Hepatic stellate cell (primary cell): ENCODE data around the gene PPM1K.
"Not testable (repeated sequence)": the region's sequence is repeated elsewhere in the genome, so short reads cannot be mapped to it uniquely, and the experiment has no call there.

Experiments
- DNase-seq: peaks from one replicate; pipeline ENCODE4 v3.0.0; 2011; ENCODE audit warnings: low spot score

Gene PPM1K

DNA sequence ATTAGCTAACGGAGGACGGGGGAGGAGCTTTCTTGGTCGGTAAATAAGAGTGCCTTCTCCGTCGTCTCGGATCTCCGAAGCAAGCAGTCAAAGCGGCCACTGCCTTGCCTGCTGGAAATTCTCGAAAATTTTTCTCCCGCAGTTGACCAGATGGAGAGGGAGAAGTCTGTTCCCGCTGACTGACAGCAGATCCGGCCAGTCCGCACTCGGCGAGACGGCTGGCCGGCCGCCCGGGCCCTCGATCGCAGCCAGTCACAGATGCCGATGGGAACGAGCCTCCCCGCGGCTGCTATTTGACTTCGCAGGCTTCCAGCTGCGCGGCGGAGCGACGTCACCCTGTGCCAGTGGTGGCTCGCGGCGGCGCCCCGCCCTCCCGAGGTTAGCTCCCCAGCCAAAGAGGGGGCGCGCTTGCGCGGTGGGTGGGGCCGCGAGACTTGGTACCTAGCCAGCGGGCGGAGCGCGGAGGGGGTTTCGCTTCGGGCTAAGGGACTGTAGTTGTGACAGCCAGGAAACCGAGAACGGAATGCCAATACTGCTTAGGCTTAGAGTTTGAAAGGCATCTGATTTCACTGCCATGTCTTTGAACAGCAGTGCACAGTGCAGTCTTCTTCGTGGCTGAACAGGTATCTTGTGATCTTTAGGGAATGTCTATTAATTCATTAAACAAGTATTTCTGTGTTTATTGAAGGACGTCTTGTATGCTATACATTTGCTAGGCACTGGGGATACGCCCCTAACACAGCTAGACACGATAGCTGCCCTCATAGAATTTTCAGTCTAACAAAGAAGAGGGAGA lies at the start of gene PPM1K:
Gene PPM1K (minus strand): TSS at position 123 of the 796 bp plus-strand sequence. CDS start 5,978 bp downstream, outside the sequence.
- peak; percentile 96 for DNase-seq

DNA sequence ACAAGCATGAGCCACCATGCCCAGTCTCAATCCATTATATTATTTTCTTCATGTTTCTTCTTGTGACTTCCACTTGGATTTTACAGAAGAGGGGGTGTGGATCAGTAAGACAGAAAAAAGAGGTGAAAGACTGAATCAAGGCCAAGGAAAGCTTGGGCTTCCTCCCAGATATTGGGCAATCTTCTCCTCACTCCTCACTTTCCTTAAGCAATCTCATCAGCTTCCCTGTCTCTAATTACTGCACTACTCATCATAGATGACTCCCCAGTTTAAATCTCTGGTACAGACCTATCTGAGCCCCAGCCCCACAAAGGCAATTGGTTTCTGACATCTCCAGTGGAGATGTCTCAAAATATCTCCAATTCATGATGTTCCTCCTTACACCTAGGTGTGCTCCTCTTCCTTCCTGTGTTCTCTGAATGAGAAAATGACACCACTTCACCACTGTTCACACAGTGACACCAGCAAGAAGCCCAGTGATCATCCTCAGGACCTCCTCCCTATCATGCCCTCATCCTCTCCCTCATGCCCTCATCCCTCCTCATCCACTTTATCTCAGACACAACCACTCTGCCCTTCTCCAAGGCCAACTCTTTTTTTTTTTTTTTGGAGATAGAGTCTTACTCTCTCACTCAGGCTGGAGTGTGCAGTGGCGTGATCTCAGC lies 49.5 kb upstream of the PPM1K start:
- DNase-seq: no peak

DNA sequence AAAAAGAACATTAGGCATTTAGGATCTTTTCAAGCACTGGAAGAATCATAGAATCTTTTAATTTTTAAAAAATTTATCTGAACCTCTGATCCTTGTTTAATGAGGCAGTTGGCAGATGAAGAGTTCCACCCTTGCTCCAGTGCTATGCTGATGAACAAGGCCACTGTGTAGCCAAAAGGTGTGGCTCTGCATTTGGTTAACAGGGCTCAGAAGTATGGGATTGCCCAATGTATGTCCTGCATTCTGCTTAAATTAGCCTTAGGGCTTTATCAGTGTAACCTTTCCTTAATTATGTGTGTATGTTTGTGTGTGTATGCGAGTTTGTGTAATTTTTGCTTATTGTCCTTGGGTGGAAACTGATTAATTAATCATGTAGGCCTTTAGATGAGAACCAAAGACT lies 43.3 kb upstream of the PPM1K start:
- DNase-seq: no peak

DNA sequence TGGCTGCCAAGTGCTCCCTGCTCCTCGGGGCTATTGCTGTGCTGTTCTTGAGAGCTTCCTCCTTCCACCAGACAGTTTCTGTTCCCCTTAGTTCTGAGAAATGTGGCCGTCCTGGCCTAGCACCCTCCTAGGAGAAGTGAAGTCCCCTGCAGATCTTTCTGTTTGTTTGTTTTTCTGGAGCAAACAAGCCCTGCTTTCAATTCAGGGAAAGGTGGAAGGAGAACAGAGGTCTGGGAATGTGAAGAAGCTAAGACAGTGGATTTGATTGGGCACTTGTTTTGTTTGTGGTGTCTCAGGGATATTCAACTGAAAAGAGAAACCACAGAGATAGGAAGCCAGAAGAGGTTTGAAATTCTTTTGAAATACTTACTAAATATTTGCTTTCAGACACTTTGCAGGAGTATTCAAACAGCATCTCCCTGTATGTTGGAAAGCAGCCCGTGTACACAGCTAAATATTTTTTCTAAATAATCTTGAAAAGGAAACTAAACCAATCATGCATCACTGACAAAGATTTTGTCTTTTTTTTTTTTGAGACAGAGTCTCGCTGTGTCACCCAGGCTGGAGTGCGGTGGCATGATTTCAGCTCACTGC lies 36.5 kb upstream of the PPM1K start:
- DNase-seq: peak; percentile 26

DNA sequence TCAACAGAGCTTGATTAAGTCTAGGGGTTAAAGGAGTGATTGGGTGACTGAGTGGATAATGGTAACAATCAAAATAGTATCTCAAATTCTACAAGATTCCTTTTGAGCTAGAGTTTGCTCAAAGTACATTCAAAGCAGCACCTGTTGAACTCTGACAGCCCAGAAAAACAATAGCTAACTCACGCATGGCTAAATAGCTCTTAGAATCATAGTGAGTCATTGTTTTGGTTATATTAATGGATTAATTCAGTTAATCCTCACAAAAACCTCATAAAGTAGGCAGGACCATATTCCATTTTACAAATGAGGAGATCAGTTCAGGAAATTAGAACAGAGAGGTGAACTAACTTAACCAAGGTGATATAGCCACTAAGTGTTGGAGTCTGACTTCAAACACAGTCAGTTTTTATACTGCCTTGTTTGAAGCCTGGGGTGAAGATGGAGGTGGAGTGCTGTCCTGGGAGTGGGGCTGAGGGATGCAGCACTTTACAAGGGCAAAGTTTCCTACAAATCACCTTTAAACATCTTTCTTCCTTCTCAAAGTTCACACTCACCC lies 35.9 kb upstream of the PPM1K start:
- no peak for DNase-seq

DNA sequence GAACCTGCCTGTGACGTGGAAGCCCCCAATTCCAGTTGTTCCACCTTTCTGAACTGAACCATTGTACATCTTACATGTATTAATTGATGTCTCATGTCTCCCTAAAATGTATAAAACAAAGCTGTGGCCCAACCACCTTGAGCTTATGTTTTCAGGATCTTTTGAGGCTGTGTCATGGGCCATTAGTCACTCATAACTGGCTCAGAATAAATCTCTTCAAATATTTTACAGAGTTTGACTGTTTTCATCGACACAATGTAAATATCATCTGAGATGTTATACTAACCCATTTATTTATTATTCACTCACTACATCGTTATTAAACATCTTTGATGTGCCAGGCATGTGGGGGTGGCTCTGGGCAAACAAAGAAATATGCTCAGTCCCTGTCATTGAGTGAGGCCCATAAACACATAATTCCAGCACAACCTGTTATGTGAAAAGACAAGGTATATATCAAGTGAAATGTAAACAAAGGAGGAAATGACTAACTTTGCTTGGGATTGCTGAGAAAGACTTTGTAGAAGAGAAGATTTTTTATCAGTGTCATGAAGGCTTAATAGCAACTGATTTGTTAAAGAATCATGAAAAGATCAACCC lies 34.5 kb upstream of the PPM1K start:
- DNase-seq: no peak

DNA sequence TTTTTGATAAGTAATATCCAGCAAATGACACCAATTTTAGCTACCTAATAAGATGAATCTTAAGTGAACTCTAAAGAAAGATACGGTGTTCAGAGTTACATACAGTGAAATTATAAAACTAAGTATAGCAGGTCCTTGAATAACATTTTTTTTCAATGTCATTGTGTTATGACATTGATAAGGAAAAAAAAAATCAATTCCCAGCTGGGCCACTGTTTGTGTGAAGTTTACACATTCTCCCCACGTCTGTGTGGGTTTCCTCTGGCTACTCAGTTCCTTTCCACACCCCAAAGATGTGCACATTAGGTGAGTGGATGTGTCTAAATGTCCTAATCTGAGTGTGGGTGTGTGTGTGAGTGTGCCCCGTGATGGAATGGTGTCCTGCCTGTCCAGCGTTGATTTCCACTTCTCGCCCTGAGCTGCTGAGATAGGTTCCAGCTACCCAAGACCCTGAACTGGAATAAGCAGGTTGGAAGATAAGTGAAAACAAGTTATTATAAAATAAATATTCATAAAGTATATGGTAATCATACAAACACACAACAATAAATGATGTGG lies 31.2 kb upstream of the PPM1K start:
- DNase-seq: no peak

DNA sequence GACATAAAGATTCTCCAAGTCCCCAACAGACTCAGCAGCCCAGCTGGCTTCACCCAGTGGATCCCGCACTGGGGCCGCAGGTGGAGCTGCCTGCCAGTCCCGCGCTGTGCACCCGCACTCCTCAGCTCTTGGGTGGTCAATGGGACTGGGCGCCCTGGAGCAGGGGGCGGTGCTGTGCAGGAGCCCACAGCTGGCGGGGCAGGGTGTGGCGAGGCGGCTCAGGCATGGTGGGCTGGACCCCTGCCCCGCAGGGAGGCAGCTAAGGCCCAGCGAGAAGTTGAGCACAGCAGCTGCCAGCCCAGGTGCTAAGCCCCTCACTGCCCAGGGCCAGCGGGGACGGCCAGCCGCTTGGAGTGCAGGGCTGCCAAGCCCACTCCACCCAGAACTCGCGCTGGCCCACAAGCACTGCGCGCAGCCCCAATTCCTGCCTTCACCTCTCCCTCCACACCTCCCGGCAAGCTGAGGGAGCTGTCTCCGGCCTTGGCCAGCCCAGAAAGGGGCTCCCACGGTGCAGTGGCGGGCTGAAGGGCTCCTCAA lies 28.8 kb upstream of the PPM1K start:
- DNase-seq: not testable (repeated sequence)

DNA sequence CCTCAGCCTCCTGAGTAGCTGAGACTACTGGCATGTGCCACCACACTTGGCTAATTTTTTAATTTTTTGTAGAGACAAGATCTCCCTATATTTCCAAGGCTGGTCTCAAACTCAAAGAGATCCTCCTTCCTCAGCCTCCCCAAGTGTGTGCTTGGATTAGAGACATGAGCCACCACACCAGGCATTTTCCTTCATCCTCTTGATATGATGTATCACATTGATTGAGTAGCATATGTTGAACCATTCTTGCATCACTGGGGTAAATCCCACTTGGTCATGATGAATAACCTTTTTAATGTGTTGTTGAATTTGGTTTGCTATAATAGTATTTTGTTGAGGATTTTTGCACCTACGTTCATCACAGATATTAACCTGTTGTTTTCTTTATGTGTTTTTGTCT lies 24.2 kb upstream of the PPM1K start:
- no peak for DNase-seq

DNA sequence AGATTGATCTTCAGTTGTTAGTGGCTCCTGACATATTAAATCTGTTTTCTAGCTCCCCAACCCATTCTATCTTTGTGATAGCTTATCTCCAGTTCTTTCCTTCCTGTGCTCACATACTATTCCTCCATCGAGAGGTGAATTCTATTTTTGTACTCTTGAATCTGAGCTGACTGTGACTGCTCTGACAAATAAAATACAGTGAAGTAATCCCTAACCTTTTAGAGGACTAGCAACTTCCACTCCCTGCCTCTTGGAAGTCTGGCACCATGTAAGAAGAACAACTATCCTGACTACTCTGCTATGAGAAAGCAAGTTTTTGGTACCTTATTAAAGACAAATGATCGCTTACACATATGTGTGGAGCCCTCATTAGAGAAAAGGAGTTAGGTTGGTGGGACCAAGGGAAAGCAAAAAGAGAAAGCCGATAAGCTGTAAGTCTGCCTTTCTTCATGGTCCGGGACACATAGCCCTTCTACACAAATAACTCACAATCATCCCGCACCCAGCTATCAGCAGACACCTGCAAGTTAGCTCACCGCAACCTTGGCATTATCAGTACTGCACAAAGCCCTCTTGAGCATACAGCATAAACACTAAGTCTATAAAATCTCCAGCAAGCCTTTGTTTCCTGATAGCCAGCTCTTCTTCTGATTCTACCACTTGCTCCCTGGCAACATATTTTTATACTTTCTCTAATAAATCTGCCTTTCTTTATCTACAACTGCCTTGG lies 13.5 kb upstream of the PPM1K start:
- no peak for DNase-seq

DNA sequence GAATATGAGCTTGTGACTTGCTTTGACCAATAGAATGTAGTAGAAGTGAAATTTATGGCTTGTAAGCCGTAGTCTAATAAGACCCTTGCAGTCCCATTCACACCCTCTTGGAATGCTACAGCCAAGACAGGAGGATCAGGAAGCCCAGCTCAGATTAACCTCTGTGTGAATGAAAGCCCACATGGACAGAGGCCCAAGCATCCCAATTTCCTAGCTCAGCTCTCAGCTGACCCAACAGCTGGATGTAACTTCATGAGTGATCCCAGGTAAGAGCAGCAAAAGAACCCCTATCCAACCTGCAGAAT lies 12.8 kb upstream of the PPM1K start:
- no peak for DNase-seq

DNA sequence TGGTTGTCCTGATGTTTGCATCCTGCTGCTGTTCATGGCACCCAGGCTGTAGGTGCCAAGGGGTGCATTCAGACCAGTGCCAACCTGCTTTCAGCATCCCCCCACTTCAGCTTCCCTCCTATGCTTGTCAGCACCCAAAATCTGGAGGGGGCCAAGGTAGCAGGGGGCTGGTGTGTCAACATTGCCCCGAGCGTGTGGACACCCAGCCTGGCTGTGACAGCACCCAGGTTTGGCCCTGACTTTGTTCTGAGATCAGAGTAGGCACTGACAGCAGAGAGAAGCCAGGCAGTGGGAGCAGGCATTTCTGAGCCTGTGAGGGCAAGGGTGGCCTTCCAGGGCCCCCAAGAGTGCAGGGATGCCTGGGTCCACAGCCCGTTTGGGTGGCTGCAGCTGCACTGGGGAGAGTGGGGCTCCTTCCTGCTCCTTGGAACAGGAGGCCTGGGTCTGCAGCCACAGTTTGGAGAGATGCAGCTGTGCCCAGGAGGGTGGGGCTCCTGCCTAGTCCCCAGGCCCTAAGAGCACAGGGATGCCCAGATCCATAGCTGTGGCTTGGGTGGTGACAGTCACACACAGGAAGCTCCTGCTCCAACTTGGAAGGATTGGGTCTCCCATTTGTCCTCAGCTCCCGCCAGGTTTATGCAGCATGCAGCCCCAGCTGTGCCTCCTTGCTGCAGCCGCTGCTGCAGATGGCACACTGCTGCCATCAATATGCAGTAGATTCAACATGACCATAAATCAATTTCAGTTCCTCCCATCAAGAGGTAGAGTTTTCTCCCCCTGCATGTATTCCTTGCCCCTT lies 12.3 kb upstream of the PPM1K start:
- DNase-seq: no peak

DNA sequence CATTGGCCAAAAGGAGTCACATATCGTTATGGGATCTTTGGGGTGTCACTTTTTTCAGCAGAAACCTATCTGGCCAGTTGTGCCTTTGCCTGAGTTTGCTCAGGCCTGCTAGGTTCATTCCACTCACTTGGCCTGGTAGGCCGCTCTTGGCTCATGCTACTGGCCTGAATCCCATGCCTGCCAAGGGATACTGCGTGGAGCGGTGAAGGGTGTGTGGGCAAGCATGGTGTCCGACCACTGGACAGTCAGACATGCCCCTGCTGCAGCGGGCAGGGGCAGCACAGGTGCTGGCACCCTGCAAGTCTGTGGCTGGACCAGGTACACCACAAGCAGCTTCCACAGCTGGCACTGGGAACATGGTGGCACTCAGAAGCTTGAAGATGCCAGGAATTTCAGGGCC lies 11.3 kb upstream of the PPM1K start:
- DNase-seq: no peak

DNA sequence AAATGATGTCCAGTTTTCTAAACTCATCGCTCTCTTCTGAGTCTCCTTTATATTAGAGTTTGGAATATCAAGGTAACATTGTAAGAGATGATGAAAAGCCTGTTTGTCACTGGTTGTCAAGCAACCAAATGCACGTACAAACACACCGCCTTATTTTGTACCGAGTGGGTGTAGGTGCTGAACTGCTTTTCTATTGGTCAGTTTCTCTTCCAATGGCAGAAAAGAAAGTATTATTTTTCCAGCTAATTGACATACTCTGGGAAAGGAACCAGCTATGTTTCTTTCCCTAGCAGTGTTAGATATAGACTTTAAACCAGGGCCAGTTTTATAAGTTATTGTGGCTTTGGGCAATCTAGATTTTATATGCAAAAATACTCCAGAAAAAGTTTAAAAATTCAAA lies 6.6 kb upstream of the PPM1K start:
- peak; percentile 26 for DNase-seq

DNA sequence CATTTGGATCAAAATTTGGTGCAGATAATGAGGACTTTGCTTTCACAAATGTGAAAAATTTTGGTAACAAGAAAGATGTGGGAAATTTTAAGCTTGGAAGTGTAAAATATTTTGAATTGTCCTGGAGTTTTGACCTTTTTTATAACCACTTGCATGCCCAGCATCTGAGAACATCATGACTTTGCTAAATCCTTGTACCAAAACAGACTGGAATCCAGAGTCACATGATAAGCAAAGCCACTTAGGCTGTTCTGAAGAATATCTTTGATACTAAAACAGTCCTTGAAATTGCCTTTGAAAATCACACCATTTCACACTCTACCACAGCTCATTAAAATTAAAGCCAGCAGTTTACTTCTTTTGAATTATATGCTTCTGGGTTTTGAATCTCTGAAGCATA lies 2.5 kb upstream of the PPM1K start:
- no peak for DNase-seq

DNA sequence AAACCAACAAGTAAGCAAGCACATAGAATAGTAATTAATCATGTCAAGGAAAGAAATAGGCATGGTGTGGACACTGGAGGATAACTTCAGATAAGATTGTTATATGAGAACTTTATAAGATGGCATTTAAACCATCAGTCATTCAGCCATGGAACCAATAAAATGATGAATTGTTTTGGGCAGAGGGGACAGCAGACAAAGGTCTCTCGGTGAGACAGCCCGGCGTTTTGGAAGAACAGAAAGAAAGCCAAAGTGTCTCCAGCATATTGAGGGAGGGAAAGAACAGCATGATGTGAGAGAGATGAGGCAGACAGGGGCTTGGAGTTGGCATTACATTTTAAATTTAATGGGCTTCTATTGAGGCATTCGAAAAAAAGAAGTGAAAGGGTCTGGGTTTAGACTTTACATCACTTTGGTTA lies 883 bp upstream of the PPM1K start:
- DNase-seq: no peak

DNA sequence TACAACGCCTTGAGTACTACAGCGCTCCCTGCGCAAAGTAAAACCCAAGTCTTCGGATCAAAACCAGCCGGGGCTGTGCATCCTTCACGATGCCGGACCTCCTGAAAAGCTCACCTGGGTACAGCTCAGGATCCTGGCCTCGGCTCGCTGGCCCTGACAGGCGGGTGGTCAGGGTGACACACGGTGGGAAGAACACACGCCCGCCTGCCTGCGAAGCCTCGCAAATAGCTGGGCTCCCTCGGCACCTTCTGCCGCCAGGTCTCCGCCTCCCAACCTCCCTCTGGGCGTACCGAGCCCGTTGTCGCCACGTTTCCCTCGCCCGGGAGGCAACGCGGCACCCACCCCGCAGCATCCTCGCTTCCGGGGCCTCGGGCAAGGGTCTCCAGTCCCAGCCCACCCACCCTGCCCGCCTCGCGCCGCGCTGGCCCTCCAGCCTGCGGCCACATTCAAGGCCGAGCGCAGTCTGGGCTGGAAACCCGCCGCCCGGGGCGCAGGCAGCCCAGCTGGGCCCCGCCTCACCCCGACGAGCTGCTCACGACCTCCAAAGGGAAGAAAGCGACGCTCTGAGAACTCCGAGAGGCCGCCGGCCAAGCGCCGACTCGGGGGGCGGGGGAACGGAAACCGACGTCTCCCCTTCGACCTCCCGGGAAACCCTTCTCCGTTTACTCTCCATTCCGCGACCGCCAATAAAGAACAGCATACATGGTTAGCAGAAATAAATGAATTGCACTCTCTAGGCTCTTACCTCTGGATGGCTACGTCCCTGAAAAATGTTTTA lies 511 bp downstream of the PPM1K start:
- peak; percentile 52 for DNase-seq

DNA sequence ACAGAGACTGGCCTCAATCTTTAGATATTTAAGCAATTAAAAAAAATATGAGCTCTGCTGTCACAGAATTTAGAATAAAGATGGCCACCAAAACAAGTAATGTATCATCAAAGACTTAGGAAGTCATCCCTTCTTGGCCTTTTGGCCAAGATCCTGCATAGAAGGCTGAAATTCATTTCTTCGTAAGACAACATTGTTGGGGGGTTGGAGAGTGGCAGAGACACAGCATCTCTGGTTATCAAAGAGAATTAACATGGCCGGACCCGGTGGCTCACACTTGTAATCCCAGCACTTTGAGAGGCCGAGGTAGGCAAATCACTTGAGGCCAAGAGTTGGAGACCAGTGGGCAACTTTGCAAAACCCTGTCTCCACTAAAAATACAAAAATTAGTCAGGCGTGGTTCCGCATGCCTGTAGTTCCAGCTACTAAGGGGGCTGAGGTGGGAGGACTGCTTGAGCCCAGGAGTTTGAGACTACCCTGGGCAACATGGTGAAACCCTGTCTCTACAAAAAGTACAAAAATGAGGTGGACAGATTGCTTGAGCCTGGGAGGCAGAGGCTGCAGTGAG lies 4.0 kb downstream of the PPM1K start:
- no peak for DNase-seq

DNA sequence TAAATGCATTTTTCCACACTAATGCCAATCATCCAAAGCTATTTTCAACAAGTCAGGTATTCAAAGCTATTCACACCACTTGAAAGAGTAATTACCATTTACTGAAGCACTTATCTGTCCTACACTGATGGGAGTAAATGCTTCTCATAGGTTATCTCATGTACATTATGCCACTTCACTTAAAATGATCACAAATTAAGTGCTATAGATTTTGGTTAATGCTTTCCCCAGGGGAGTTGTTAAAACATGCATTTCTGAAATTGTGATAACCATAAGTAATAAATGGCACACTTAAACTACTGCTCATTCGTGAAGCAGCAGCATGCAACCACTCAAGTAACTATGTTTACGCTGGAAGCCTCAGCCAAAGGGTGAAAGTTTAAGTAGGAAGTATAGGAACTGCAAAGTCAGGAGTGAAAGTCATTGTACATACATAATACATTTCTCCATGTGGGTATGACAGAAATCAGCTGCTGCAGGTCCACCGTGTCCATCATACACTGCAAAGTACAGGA lies 6.6 kb downstream of the PPM1K start:
- DNase-seq: no peak
